HCT116 (cell line): ENCODE measurements around the gene HPX. TPM values are rescaled to one million over a fixed set of nuclear protein-coding genes. Genes with fewer than 3 reads are reported as not detected.

Source experiments
- ATAC-seq: fragments of 200-7000 bp; cut with Tn5 transposase; 2 replicates; pipeline ENCODE4 v1.9.1; 2020; ENCODE audit warnings: mild to moderate bottlenecking, moderate library complexity
- BruUV-seq: library from RNA; stranded (reverse); fragments of 400-500 nt; replicated peaks from 2 replicates; lab custom pipeline; 2021; lab: Mats Ljungman, UMichigan
- CTCF ChIA-PET: fragments of 300-600 bp; sonication (Branson Sonifier 250); formaldehyde crosslinking; loops from one replicate; lab custom pipeline; 2021; ENCODE audit warnings: antibody characterized with exemption; lab: Charles Lee
- POLR2A ChIA-PET: fragments of 300-600, 350-600 bp; sonication (Branson Sonifier 250); formaldehyde crosslinking; loops from one replicate; lab custom pipeline; 2021; ENCODE audit warnings: antibody characterized with exemption; lab: Charles Lee
- RAD21 ChIA-PET, 2 experiments: fragments of 300-600 bp; sonication (Branson Sonifier 250); formaldehyde crosslinking; loops; one replicate each; lab custom pipeline; 2023; ENCODE audit warnings: low total read pairs in 2 of 2; ENCODE audit not compliant: uncharacterized antibody in 2 of 2, unreplicated experiment in 2 of 2, low non-redundant PET in 1 of 2; lab: Charles Lee
- DNase-seq: peaks from one replicate; pipeline ENCODE4 v3.0.0-alpha.2; 2010; ENCODE audit warnings: low read depth, low spot score
- H2AFZ ChIP-seq: fragments of 200-600 bp; shearing (Covaris generic), sonication (generic); 2 replicates; pipeline ENCODE4 v1.6.1; 2017; ENCODE audit warnings: low read depth, mixed run types, mixed read lengths, antibody characterized with exemption, low read length; ENCODE audit not compliant: poor library complexity, severe bottlenecking
- H3K27ac ChIP-seq: 2 replicates; pipeline ENCODE4 v1.5.1; 2012; ENCODE audit warnings: low read depth, low read length
- H3K27me3 ChIP-seq: fragments of 200-600 bp; sonication (generic); 2 replicates; pipeline ENCODE4 v1.6.1; 2016; ENCODE audit warnings: mixed run types, low read length, mixed read lengths; ENCODE audit not compliant: insufficient read depth
- H3K36me3 ChIP-seq, 2 experiments: fragments of 200-500 bp in 1 of 2; fragments of 200-600 bp in 1 of 2; sonication (Bioruptor generic) in 1 of 2; sonication (generic) in 1 of 2; 2 replicates each; pipeline versions ENCODE4 v1.5.1 to v1.6.1; 2014 to 2016; ENCODE audit warnings: low read length in 2 of 2, inconsistent platforms in 1 of 2, mixed read lengths in 1 of 2, mixed run types in 1 of 2; ENCODE audit not compliant: insufficient read depth in 2 of 2, control insufficient read depth in 1 of 2
- H3K4me1 ChIP-seq, 2 experiments: fragments of 200-600 bp in 1 of 2; sonication (generic) in 1 of 2; 2 replicates each; pipeline versions ENCODE4 v1.5.1 to v1.6.1; 2012 to 2017; ENCODE audit warnings: low read length in 2 of 2, inconsistent platforms in 1 of 2, mild to moderate bottlenecking in 1 of 2, mixed read lengths in 1 of 2, mixed run types in 1 of 2, moderate library complexity in 1 of 2; ENCODE audit not compliant: insufficient read depth in 2 of 2, control insufficient read depth in 1 of 2
- H3K4me2 ChIP-seq: fragments of 200-600 bp; sonication (generic); 2 replicates; pipeline ENCODE4 v1.6.1; 2017; ENCODE audit warnings: mixed run types, low read length, mixed read lengths
- H3K4me3 ChIP-seq, 2 experiments: fragments of 200-600 bp in 1 of 2; sonication (generic) in 1 of 2; replicated peaks in 1 of 2; 2 replicates each; pipeline ENCODE4 v1.5.1; 2011 to 2016; ENCODE audit warnings: low read length in 2 of 2, control low read depth in 1 of 2, low read depth in 1 of 2, mild to moderate bottlenecking in 1 of 2, mixed read lengths in 1 of 2, mixed run types in 1 of 2
- H3K79me2 ChIP-seq: fragments of 200-600 bp; sonication (generic); 2 replicates; pipeline ENCODE4 v1.6.1; 2017; ENCODE audit warnings: mild to moderate bottlenecking, mixed run types, low read length, moderate library complexity, mixed read lengths; ENCODE audit not compliant: insufficient read depth
- H3K9ac ChIP-seq: fragments of 200-600 bp; sonication (generic); 2 replicates; pipeline ENCODE4 v1.6.1; 2016; ENCODE audit warnings: low read length, mixed read lengths
- H3K9me2 ChIP-seq: fragments of 200-600 bp; sonication (generic), shearing (Covaris generic); 2 replicates; pipeline ENCODE4 v1.6.1; 2017; ENCODE audit warnings: mixed run types, mild to moderate bottlenecking, moderate library complexity; ENCODE audit not compliant: insufficient read depth
- H3K9me3 ChIP-seq, 2 experiments: fragments of 200-500 bp in 1 of 2; fragments of 200-600 bp in 1 of 2; sonication (Bioruptor generic) in 1 of 2; sonication (generic) in 1 of 2; 2 replicates each; pipeline ENCODE4 v1.6.1; 2014 to 2017; ENCODE audit warnings: low read length in 2 of 2, mixed read lengths in 2 of 2, inconsistent platforms in 1 of 2, low read depth in 1 of 2, mild to moderate bottlenecking in 1 of 2, mixed run types in 1 of 2, moderate library complexity in 1 of 2; ENCODE audit not compliant: control insufficient read depth in 1 of 2, insufficient read depth in 1 of 2
- H4K20me1 ChIP-seq: fragments of 200-600 bp; sonication (generic), shearing (Covaris generic); 2 replicates; pipeline ENCODE4 v1.6.1; 2017; ENCODE audit warnings: mixed run types, mild to moderate bottlenecking, moderate library complexity; ENCODE audit not compliant: insufficient read depth
- CTCF ChIP-seq, 3 experiments: fragments of 200-600 bp in 1 of 3; sonication (generic) in 1 of 3; IDR thresholded peaks in 2 of 3; conservative IDR thresholded peaks in 1 of 3; 2 replicates each; pipeline ENCODE4 v1.5.1; 2012 to 2017; ENCODE audit warnings: low read depth in 2 of 3, low read length in 2 of 3, antibody characterized with exemption in 1 of 3, borderline replicate concordance in 1 of 3, control low read depth in 1 of 3, mild to moderate bottlenecking in 1 of 3, mixed read lengths in 1 of 3, mixed run types in 1 of 3, moderate library complexity in 1 of 3; ENCODE audit not compliant: insufficient read depth in 1 of 3
- POLR2AphosphoS5 ChIP-seq: IDR thresholded peaks from 2 replicates; pipeline ENCODE4 v1.6.1; 2011; ENCODE audit warnings: mild to moderate bottlenecking, low read depth, low read length, moderate library complexity
- RAD21 ChIP-seq: IDR thresholded peaks from 2 replicates; pipeline ENCODE4 v1.6.1; 2012; ENCODE audit warnings: low read depth, mild to moderate bottlenecking
- SP1 ChIP-seq: IDR thresholded peaks from 2 replicates; pipeline ENCODE4 v1.6.1; 2012; ENCODE audit warnings: low read depth
- ZFX ChIP-seq: fragments of 450-650 bp; IDR thresholded peaks from 2 replicates; pipeline ENCODE4 v1.6.1; 2017
- intact Hi-C: fragments of 100-400 bp; cut with micrococcal nuclease; formaldehyde crosslinking; loops from 2 replicates; pipeline ENCODE4 v1.10.0; 2022
- total RNA-seq: library from RNA; stranded (reverse); gene quantifications from one replicate; pipeline ENCODE4 v1.2.1, GENCODE V29; 2021; ENCODE audit not compliant: unreplicated experiment

The HPX gene
- total RNA-seq, 1 experiment from 2014 or later, result 4.6 TPM

- peak in 2 of 3 experiments; percentile 15 to 18; a peak in 1 of 6 replicates for TF ChIP-seq CTCF (IDR thresholded peaks at IDR 0.05 in 2 of 3, conservative IDR thresholded peaks at IDR 0.05 in 1 of 3; ENCODE audit: borderline replicate concordance in 1 of 3, insufficient read depth in 1 of 3, low read depth in 2 of 3, low read length in 2 of 3)
- TF ChIP-seq ZFX, result no peak
- TF ChIP-seq RAD21, result no peak
- Histone ChIP-seq H4K20me1 (no peaks in the 10 kb centered on the region; the same call in 1 of the 2 replicates), H3K4me1 (peaks cover 9 to 33% of the 10 kb centered on the region in 2 experiments; a peak in 3 of 4 replicates), H3K36me3 (peaks cover 8 to 34% of the 10 kb centered on the region in 2 experiments; a peak in 2 of 4 replicates), H3K4me3 (no peak overlapping the region), H2AFZ (no peak overlapping the region), H3K27me3 (no peaks in the 10 kb centered on the region), H3K9me3 (no peaks in the 10 kb centered on the region), H3K27ac (no peak overlapping the region), H3K79me2 (peaks cover 25% of the 10 kb centered on the region), H3K4me2 (no peak overlapping the region), H3K9me2 (no peaks in the 10 kb centered on the region), H3K9ac (no peak overlapping the region)
- ChIA-PET RAD21 (interaction anchor here in 1 of 2 experiments (1.2 kb wide), 1 partner anchor 86 kb away, joined by 5 read pairs; the partner anchor contains the start of gene SMPD1), POLR2A (interaction anchor here (0.7 to 0.8 kb wide), 2 partner anchors 8 to 869 kb away, joined by 3 to 4 read pairs; no protein-coding TSS in a partner anchor), CTCF (interaction anchor here (0.7 to 1.8 kb wide), 5 partner anchors 29 to 113 kb away, joined by 3 to 6 read pairs (median 3); no protein-coding TSS in a partner anchor)
- DNase-seq (no peak), ATAC-seq (no peak)
- intact Hi-C loops, result no loop called here
- no TSS peak for BruUV-seq
Observed at GRCh38 chr11:6475936-6476335, 35.1 kb upstream of the HPX start.

- peak overlapping the region; percentile 63 for H3K27ac ChIP-seq
Observed at GRCh38 chr11:6474806-6475500, 34.2 kb upstream of the HPX start.

More at GRCh38 chr11:6474806-6475500, 34.2 kb upstream of the HPX start:
- TF ChIP-seq SP1 (0 out of 2 replicates have a peak, but pooled peaks have one; percentile 7), CTCF (IDR thresholded peaks at IDR 0.05 in 2 of 3, conservative IDR thresholded peaks at IDR 0.05 in 1 of 3; ENCODE audit: borderline replicate concordance in 1 of 3, insufficient read depth in 1 of 3, low read depth in 2 of 3, low read length in 2 of 3) (no peak), POLR2AphosphoS5 (peak; percentile 58)
- Histone ChIP-seq H3K4me2 (peak overlapping the region; percentile 95), H3K4me3 (no peak overlapping the region; a peak in 1 of 4 replicates), H3K27me3 (no peaks in the 10 kb centered on the region), H3K36me3 (peaks cover 8 to 34% of the 10 kb centered on the region in 2 experiments; a peak in 2 of 4 replicates), H3K9ac (peak overlapping the region; percentile 63; the same call in 1 of the 2 replicates), H2AFZ (no peak overlapping the region), H3K9me2 (no peaks in the 10 kb centered on the region), H3K4me1 (peaks cover 4 to 27% of the 10 kb centered on the region in 2 experiments; a peak in 3 of 4 replicates), H3K9me3 (no peaks in the 10 kb centered on the region), H3K79me2 (peaks cover 15% of the 10 kb centered on the region), H4K20me1 (no peaks in the 10 kb centered on the region; the same call in 1 of the 2 replicates)
- no TSS peak for BruUV-seq
- DNase-seq (no peak), ATAC-seq (no peak)
- POLR2A ChIA-PET, result interaction anchor here (0.8 to 1.2 kb wide), 3 partner anchors 9 to 144 kb away, joined by 3 read pairs; partner anchors contain the start of gene TPP1
- RAD21 ChIA-PET, result interaction anchor here (0.6 to 1.2 kb wide), 2 partner anchors 9 to 85 kb away, joined by 3 to 5 read pairs; partner anchors contain the start of gene SMPD1 (in 1 of the 2)
- CTCF ChIA-PET, result interaction anchor here (1.1 to 1.8 kb wide), 4 partner anchors 32 to 96 kb away, joined by 3 to 6 read pairs (median 3); no protein-coding TSS in a partner anchor
- intact Hi-C loops, result no loop called here
